Lower leg skin (tissue), 3 donors: ENCODE data around the gene UQCR11.

Experiments used
- CTCF ChIP-seq, 3 donors: fragments of 450-650 bp; IDR thresholded peaks; one replicate each; pipeline ENCODE4 v1.5.1; 2016; ENCODE audit warnings: antibody characterized with exemption in 3 of 3, mild to moderate bottlenecking in 3 of 3, moderate library complexity in 2 of 3
- POLR2A ChIP-seq, 2 donors: fragments of 450-650 bp; IDR thresholded peaks; one replicate each; pipeline ENCODE4 v1.6.1; 2016 to 2017; ENCODE audit warnings: antibody characterized with exemption in 2 of 2, mild to moderate bottlenecking in 1 of 2, moderate library complexity in 1 of 2

DNA sequence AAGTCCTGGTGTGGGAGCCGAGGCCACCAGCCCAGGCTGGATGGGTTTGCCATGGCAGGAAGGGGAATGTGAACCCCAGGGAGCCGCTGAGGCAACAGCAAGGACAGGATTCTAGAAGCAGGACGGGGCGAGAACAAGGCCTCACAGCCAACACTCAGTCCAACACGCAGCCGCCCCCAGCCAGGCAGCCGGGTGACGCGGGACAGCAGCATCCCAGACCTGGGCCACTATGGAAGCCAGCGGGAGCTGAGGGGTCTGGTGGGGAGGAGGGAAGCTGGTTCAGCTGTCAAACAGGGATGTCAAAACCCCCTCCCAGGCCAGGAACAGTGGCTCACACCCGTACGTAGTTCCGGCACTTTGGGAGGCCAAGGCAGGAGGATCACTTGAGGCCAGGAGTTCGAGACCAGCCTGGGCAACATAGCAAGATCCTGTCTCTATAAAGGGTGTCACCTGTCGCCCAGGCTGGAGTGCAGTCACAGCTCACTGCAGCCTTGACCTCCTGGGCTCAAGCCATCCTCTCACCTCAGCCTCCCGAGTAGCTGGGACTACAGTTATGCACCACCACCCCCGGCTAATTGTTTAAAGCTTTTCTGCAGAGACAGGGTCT, 43.9 kb downstream of the UQCR11 start:
- no peak for TF ChIP-seq CTCF (IDR thresholded peaks at IDR 0.05)
- no peak for TF ChIP-seq POLR2A (IDR thresholded peaks at IDR 0.05)
